BLaER1 (cell line): Measurements from ENCODE around the gene CDK15.
"Not testable (repeated sequence)": the region's sequence is repeated elsewhere in the genome, so short reads cannot be mapped to it uniquely, and the experiment has no call there.

Experiments
- H3K27ac ChIP-seq: shearing (Covaris generic); formaldehyde crosslinking; 2 replicates; pipeline ENCODE4 v1.8.1; 2022
- H3K27me3 ChIP-seq: shearing (Covaris generic); formaldehyde crosslinking; 2 replicates; pipeline ENCODE4 v1.8.1; 2022
- H3K36me3 ChIP-seq: shearing (Covaris generic); formaldehyde crosslinking; 2 replicates; pipeline ENCODE4 v1.8.1; 2022
- H3K4me1 ChIP-seq: shearing (Covaris generic); formaldehyde crosslinking; 2 replicates; pipeline ENCODE4 v1.8.1; 2022
- H3K4me2 ChIP-seq: shearing (Covaris generic); formaldehyde crosslinking; 2 replicates; pipeline ENCODE4 v1.8.1; 2022
- H3K4me3 ChIP-seq: shearing (Covaris generic); formaldehyde crosslinking; 2 replicates; pipeline ENCODE4 v1.8.1; 2022
- H3K9ac ChIP-seq: shearing (Covaris generic); formaldehyde crosslinking; 2 replicates; pipeline ENCODE4 v1.8.1; 2022
- H3K9me3 ChIP-seq: shearing (Covaris generic); formaldehyde crosslinking; 2 replicates; pipeline ENCODE4 v1.8.1; 2022
- H4K20me1 ChIP-seq: shearing (Covaris generic); formaldehyde crosslinking; 2 replicates; pipeline ENCODE4 v1.8.1; 2022
- Cebpa-rat ChIP-seq: shearing (Covaris generic); IDR thresholded peaks from 2 replicates; pipeline ENCODE4 v1.8.1; 2022

CDK15 gene

DNA sequence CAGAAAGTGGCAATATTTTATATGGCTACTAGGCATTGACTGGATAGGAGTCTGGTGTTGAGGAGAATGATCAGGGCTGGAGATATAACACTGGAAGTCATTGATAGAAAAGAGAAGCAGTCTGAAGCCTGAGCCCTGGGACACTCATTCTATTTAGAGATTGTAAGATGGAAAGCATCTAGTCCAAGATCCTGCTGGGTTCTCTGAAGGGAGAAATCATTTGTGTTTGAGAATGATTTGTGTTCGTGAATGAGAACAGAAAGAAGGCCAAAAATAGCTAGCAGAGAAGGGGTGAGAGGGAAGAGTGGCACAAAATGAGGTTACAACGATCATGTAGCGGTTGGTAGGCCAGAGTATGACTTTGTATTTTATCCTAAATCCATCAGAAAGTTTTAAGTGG is 18.0 kb upstream of the CDK15 start:
- Histone ChIP-seq H3K27ac (no peak overlapping the region), H3K9me3 (no peaks in the 10 kb centered on the region), H3K36me3 (no peaks in the 10 kb centered on the region), H3K27me3 (no peaks in the 10 kb centered on the region), H3K9ac (no peak overlapping the region), H4K20me1 (no peaks in the 10 kb centered on the region), H3K4me1 (peaks cover 5% of the 10 kb centered on the region; the same call in 1 of the 2 replicates), H3K4me3 (no peak overlapping the region), H3K4me2 (no peak overlapping the region)
- TF ChIP-seq Cebpa-rat: no peak

GRCh38 chr2:201789395-201789794 is 16.9 kb upstream of the CDK15 start:
- Histone ChIP-seq H3K4me1 (peaks cover 5% of the 10 kb centered on the region; the same call in 1 of the 2 replicates), H3K9me3 (no peaks in the 10 kb centered on the region), H3K36me3 (no peaks in the 10 kb centered on the region), H3K4me3 (no peak overlapping the region), H3K4me2 (no peak overlapping the region), H3K9ac (no peak overlapping the region), H4K20me1 (no peaks in the 10 kb centered on the region), H3K27me3 (no peaks in the 10 kb centered on the region), H3K27ac (no peak overlapping the region)
- TF ChIP-seq Cebpa-rat: no peak

DNA sequence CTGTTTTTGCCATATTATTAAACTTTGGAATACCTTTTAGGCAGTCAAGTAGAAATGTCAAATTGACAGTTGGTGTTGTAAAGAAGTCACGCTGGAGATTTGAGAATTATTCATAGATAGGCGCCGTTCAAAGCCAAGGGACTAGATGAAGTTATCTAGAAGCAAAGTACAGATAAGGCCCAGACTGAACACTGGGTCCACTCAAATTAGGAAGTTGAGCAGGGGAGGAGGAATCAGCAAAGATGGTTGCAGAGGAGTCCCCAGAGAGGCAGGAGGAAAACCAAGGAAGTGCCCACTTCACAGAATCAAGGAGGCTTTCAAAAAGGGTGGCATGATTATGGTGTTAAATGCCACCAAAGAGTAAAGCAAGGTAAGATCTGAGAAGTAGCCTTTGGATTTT is 16.0 kb upstream of the CDK15 start:
- peak overlapping the region; percentile 32 for H3K4me2 ChIP-seq
- no peaks in the 10 kb centered on the region for H3K9me3 ChIP-seq
- H3K27me3 ChIP-seq: no peaks in the 10 kb centered on the region

DNA sequence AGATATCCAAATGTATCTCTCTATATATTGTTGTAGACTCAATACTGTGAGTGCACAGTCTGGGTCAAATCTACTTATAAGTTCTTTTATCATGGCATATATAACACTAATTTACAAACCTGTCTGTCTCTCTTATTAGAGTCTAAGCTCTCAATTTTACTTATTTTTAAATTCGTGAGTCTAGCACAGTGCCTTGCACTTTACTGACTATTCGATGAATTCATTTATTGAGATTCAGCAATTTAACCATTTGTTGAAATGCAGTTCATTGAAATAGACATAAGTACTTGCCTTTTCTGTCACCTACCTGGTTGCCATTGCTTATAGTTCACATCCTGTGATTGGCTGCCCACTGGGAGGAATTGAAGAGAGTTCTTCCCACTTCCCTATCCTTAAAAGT is 15.3 kb upstream of the CDK15 start:
- Histone ChIP-seq H3K36me3 (no peaks in the 10 kb centered on the region), H3K4me1 (peaks cover 5% of the 10 kb centered on the region; the same call in 1 of the 2 replicates), H3K4me3 (no peak overlapping the region), H4K20me1 (no peaks in the 10 kb centered on the region), H3K27ac (no peak overlapping the region), H3K9me3 (no peaks in the 10 kb centered on the region), H3K4me2 (no peak overlapping the region), H3K27me3 (no peaks in the 10 kb centered on the region), H3K9ac (no peak overlapping the region)
- TF ChIP-seq Cebpa-rat: no peak

More for the DNA sequence above, 16.0 kb upstream of the CDK15 start:
- TF ChIP-seq Cebpa-rat: no peak
- H3K9ac ChIP-seq: no peak overlapping the region
- peaks cover 5% of the 10 kb centered on the region; the same call in 1 of the 2 replicates for H3K4me1 ChIP-seq
- H3K36me3 ChIP-seq: no peaks in the 10 kb centered on the region
- H3K27ac ChIP-seq: no peak overlapping the region
- H4K20me1 ChIP-seq: no peaks in the 10 kb centered on the region
- no peak overlapping the region for H3K4me3 ChIP-seq

DNA sequence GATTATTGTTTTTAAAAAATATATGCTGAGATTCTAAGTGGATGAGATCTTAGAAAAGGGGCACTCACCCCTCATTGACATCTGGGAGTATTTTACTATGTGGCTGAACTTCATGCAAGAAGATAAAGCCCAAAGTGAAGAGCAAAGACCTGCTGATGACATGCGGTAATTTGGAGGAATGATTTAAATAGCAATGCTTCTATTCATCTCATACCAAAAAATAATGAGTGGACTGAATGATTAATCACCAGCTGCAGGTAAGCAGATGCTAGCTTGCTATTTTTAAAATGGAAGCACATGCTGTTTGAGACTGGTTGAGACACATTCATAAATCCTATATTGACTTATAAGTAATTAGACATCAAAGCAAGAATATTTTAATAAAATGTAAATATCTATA is 12.7 kb upstream of the CDK15 start:
- no peak for TF ChIP-seq Cebpa-rat
- no peak overlapping the region for H3K27ac ChIP-seq

DNA sequence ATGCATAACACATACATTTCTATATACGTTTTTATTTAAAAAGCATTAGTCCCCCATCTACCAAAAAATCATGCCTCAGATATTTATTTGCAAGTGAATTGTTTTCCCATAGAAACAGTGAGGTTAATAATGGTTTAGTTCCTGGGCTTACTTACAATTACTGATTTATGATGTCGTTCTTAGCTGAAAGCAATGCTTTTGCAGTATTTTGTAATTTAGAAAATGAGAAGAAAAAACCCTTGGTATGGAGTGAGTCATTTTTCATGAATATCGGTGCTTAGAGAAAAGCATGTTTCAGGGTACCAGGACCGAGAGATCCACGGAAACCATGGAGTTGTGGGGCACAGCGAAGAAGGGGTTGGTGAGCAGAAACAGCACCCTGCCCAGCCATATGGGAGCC is 12.0 kb upstream of the CDK15 start:
- H4K20me1 ChIP-seq: no peaks in the 10 kb centered on the region
- no peak for TF ChIP-seq Cebpa-rat
- no peaks in the 10 kb centered on the region for H3K27me3 ChIP-seq
- no peak overlapping the region for H3K4me2 ChIP-seq
- no peaks in the 10 kb centered on the region for H3K9me3 ChIP-seq
- H3K4me1 ChIP-seq: peaks cover 11% of the 10 kb centered on the region; the same call in 1 of the 2 replicates
- H3K9ac ChIP-seq: no peak overlapping the region
- no peak overlapping the region for H3K27ac ChIP-seq
- no peaks in the 10 kb centered on the region for H3K36me3 ChIP-seq
- H3K4me3 ChIP-seq: no peak overlapping the region

More for the DNA sequence above, 12.7 kb upstream of the CDK15 start:
- Histone ChIP-seq H4K20me1 (no peaks in the 10 kb centered on the region), H3K9me3 (no peaks in the 10 kb centered on the region), H3K4me1 (peaks cover 11% of the 10 kb centered on the region; the same call in 1 of the 2 replicates), H3K9ac (no peak overlapping the region), H3K36me3 (no peaks in the 10 kb centered on the region), H3K27me3 (no peaks in the 10 kb centered on the region), H3K4me3 (no peak overlapping the region), H3K4me2 (no peak overlapping the region)

DNA sequence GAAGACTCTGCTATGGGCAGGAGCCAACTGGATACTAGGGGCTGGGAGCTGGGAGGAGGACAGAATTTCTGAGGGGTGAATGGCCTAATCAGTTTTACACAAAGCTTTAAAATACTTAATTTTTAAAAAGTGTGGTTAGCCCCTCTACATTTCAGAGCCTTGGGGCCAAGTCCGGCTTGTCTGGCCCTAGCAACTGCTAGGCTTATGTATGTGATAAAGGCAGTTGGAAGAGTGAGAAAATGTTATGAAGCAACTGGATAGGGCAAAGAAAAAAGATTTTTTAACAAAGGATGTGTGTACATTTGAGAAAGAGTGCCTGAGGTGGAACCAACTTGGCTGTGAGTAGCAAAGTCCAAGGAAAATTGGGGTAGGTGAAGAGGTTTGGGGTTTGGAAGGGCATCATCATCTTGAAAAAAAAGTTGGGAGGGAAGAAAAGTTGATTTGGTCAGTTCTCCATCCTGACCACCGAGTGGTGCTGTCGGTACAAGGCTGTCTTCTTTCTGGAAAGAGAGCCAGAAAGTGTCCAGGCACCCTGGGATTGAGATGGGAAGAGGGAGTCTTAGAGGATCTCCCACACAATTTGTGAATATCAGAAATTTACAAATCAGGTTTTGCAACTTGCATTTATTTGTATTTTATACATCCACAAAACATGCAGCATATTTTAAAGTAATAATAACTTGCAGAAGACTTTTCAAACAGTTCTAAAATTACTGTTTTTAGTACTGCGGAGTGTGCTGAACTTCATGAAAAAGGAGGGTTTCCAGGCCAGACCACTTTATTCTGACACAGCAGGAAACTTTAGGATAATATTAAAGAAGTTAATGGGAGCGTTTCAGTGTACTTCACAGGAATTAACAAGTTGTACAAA is 10.5 kb upstream of the CDK15 start:
- Histone ChIP-seq H3K36me3 (no peaks in the 10 kb centered on the region), H3K27me3 (no peaks in the 10 kb centered on the region), H3K9me3 (no peaks in the 10 kb centered on the region), H3K27ac (no peak overlapping the region), H4K20me1 (no peaks in the 10 kb centered on the region), H3K9ac (no peak overlapping the region), H3K4me2 (no peak overlapping the region), H3K4me1 (peaks cover 5% of the 10 kb centered on the region; the same call in 1 of the 2 replicates), H3K4me3 (no peak overlapping the region)
- no peak for TF ChIP-seq Cebpa-rat

DNA sequence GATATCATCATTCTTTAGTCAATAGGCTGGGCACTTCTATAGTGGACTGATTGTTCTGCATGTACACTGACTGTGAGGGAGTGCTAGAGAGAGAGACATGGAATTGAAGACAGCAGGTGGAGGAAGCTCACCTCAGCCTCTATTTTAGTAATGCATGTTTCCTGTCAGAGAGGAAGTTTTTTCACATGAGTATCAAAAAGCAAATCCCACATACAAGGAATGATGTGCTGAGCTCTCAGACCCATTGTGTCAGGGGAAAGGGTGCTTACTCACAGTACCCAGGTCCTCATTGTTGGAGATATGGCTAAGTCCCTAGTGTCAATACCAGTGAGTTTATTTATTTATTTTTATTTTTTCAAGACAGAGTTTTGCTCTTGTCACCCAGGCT is 9.9 kb upstream of the CDK15 start:
- Histone ChIP-seq H3K4me1 (peaks cover 5% of the 10 kb centered on the region; the same call in 1 of the 2 replicates), H3K27ac (no peak overlapping the region), H4K20me1 (no peaks in the 10 kb centered on the region), H3K9me3 (no peaks in the 10 kb centered on the region), H3K4me3 (no peak overlapping the region), H3K4me2 (no peak overlapping the region), H3K9ac (no peak overlapping the region), H3K36me3 (no peaks in the 10 kb centered on the region), H3K27me3 (no peaks in the 10 kb centered on the region)
- TF ChIP-seq Cebpa-rat: no peak

DNA sequence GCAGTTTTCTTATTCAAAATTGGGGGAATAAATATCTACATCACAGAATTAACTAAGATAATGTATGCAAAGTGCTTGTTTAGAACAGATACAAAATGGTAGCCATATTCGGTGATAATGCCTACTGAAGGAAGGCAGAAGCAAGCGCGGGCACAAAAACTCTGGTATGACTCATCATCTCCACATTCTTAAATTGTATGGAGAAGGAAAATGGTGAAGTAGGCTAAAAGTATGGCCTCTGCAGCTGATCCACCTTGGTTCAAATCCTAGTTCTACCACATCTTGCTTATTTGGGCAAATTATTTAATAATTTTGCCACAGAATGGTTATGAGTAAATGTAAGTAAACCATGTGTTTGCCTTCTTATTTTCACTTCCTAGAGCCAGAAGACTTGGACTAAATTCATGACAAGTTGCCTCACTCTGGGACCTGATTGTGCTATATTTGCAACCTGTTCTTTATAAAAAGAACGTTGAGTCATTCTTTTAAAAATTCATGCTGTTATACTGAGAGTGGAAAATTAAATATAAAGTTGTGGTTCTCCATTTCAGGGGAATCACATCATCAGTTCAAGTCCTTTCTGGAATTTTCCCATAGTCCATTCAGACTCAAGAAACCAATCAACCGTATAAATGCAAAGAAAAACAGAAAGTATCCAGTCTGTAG is 9.0 kb upstream of the CDK15 start:
- Histone ChIP-seq H3K9me3 (no peaks in the 10 kb centered on the region), H3K27ac (no peak overlapping the region), H3K4me2 (no peak overlapping the region), H3K4me1 (peaks cover 5% of the 10 kb centered on the region; the same call in 1 of the 2 replicates), H3K4me3 (no peak overlapping the region), H3K36me3 (no peaks in the 10 kb centered on the region), H3K9ac (no peak overlapping the region), H3K27me3 (no peaks in the 10 kb centered on the region), H4K20me1 (no peaks in the 10 kb centered on the region)
- TF ChIP-seq Cebpa-rat: no peak

DNA sequence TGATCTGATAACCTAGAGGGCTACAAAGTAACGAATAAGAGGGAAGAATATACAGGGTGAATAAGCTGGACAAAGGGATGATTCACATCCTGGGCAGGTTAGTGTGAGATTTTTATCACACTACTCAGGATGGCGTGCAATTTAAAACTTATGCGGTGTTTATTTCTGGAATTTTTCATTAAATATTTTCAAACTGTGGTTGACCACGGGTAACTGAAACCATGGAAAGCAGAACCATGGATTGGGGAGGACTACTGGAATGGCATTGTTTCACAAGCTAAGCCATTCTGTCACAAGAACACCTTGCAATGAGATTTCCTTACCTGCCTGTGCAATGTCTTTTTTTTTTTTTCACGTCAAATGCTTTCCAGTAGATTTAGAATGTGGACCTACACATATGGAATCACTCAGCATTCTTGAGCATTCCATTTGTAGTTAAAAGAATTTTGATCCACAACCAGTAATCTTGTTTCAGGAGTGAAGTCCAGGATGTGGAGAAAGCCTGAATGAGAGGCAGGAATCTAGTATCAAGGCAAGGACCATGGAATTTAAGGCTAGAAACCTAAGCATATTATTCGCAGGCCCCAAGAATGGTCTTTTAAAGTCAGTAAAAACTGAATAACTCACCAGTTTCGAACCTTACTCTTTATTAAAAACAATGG is 8.0 kb upstream of the CDK15 start:
- Histone ChIP-seq H3K27ac (no peak overlapping the region), H3K9me3 (no peaks in the 10 kb centered on the region), H3K36me3 (no peaks in the 10 kb centered on the region), H3K4me3 (no peak overlapping the region), H3K27me3 (no peaks in the 10 kb centered on the region), H3K9ac (no peak overlapping the region), H3K4me1 (peaks cover 5% of the 10 kb centered on the region; the same call in 1 of the 2 replicates), H4K20me1 (no peaks in the 10 kb centered on the region), H3K4me2 (no peak overlapping the region)
- no peak for TF ChIP-seq Cebpa-rat

GRCh38 chr2:201798914-201799285 is 7.4 kb upstream of the CDK15 start:
- not testable (repeated sequence) for H3K4me3 ChIP-seq, H4K20me1 ChIP-seq, H3K9ac ChIP-seq, H3K36me3 ChIP-seq, H3K27ac ChIP-seq, H3K4me2 ChIP-seq, H3K9me3 ChIP-seq, H3K27me3 ChIP-seq, H3K4me1 ChIP-seq
